Measurements from ENCODE around the gene USF1. TPM values are rescaled to one million over a fixed set of nuclear protein-coding genes. Genes with fewer than 3 reads are reported as not detected.
"Not testable (repeated sequence)": the region's sequence is repeated elsewhere in the genome, so short reads cannot be mapped to it uniquely, and the experiment has no call there.

USF1 gene
- total and polyA plus RNA-seq, 8 donors: 15.8 to 118 (median 25.2) TPM

DNA sequence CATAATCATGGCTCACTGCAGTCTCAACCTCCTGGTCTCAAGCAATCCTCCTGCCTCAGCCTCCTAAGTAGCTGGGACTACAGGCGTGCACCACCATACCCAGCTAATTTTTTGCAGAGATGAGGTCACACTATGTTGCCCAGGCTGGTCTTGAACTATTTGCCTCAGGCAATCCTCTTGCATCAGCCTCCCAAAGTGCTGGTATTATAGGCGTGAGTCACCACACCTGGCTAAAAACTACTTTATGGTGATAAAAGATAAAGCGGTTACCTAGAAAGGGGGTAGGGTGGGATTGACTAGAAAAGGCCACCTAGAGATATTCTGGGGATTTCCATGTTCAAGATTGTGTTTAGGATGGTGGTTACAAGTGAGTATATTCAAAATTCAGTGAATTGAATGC, 12.0 kb downstream of the USF1 start:
- FAIRE-seq (no peak), DNase-seq (no peak), ATAC-seq (no peak)
- TF ChIP-seq, protein P1, sequence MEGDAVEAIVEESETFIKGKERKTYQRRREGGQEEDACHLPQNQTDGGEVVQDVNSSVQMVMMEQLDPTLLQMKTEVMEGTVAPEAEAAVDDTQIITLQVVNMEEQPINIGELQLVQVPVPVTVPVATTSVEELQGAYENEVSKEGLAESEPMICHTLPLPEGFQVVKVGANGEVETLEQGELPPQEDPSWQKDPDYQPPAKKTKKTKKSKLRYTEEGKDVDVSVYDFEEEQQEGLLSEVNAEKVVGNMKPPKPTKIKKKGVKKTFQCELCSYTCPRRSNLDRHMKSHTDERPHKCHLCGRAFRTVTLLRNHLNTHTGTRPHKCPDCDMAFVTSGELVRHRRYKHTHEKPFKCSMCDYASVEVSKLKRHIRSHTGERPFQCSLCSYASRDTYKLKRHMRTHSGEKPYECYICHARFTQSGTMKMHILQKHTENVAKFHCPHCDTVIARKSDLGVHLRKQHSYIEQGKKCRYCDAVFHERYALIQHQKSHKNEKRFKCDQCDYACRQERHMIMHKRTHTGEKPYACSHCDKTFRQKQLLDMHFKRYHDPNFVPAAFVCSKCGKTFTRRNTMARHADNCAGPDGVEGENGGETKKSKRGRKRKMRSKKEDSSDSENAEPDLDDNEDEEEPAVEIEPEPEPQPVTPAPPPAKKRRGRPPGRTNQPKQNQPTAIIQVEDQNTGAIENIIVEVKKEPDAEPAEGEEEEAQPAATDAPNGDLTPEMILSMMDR (IDR thresholded peaks at IDR 0.05): no peak
- intact Hi-C loops (cut with DNase I): no loop called here
- no peaks in the 10 kb centered on the region for H3K27me3 ChIP-seq
- 89 to 95% methylated on average over 3 of the region's 3 CpGs for WGBS, 2 donors
- H3K27ac ChIP-seq: no peak overlapping the region
- no peaks in the 10 kb centered on the region for H3K9me3 ChIP-seq
- H3K36me3 ChIP-seq: no peaks in the 10 kb centered on the region
- no peaks in the 10 kb centered on the region for H3K4me1 ChIP-seq
- no peak overlapping the region for H3K4me3 ChIP-seq

DNA sequence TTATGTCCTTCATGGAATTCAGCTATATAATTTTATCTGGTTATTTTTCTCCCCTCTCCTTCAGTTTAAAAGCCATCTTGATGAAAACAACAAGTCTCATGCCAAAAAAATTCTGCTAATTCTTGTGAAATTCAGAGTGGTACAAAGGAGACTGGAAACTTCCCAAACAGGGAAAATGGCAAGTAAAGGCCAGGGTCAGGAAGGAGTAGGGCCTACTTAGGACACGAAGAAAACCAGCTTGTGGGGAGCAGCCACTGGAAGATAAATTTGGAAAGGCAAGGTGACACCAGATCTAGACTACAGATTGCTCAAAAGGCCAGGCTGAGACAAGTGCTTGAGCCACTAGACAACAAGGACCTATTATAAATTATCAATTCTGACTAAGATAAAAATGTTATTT, 13.4 kb downstream of the USF1 start:
- WGBS, 2 donors: 59 to 77% methylated on average over 1 of the region's 1 CpG
- Histone ChIP-seq H3K4me1 (no peaks in the 10 kb centered on the region), H3K9me3 (no peaks in the 10 kb centered on the region), H3K4me3 (no peak overlapping the region), H3K36me3 (no peaks in the 10 kb centered on the region), H3K27ac (no peak overlapping the region), H3K27me3 (no peaks in the 10 kb centered on the region)
- intact Hi-C loops (cut with DNase I): no loop called here
- FAIRE-seq (no peak), ATAC-seq (no peak), DNase-seq (no peak)
- TF ChIP-seq, protein P1 (IDR thresholded peaks at IDR 0.05): no peak

DNA sequence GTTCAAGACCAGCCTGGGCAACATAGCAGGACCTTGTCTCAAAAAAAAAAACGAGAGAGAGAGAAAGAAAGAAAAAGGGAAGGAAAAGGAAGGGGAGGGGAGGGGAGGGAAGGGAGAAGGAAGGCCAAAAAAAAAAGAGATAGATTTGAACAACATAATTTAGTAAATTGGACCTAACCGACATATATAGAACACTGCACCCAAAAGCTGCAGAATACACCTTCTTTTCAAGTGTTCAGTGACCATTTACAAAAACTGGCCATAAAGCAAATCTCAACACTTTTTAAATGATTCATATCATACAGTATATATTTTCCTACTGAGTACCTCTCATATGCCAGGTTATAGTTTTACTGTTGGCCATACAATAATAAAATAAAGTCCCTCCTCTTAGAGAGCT, 13.9 kb downstream of the USF1 start:
- H3K36me3 ChIP-seq: no peaks in the 10 kb centered on the region
- TF ChIP-seq, protein P1 (IDR thresholded peaks at IDR 0.05): no peak
- no peak overlapping the region for H3K4me3 ChIP-seq
- no peaks in the 10 kb centered on the region for H3K4me1 ChIP-seq
- DNase-seq (no peak), FAIRE-seq (no peak), ATAC-seq (no peak)
- no peaks in the 10 kb centered on the region for H3K27me3 ChIP-seq
- WGBS, 2 donors: 70 to 79% methylated on average over 2 of the region's 2 CpGs
- intact Hi-C loops (cut with DNase I): no loop called here
- H3K27ac ChIP-seq: no peak overlapping the region
- no peaks in the 10 kb centered on the region for H3K9me3 ChIP-seq

DNA sequence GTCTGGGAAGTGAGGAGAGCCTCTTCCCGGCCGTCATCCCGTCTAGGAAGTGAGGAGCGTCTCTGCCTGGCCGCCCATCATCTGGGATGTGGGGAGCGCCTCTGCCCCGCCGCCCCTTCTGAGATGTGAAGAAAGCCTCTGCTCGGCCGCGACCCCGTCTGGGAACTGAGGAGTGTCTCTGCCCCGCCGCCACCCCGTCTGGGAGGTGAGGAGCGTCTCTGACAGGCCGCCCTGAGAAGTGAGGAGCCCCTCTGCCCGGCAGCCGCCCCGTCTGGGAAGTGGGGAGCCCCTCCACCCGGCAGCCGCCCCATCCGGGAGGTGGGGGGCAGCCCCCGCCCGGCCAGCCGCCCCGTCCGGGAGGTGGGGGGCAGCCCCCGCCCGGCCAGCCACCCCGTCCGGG, 16.3 kb downstream of the USF1 start:
- H3K27me3 ChIP-seq; DNase-seq; intact Hi-C loops (cut with DNase I); H3K9me3 ChIP-seq; H3K36me3 ChIP-seq; H3K4me1 ChIP-seq; H3K27ac ChIP-seq; FAIRE-seq; H3K4me3 ChIP-seq; ATAC-seq: not testable (repeated sequence)
- WGBS, 2 donors: 96 to 97% methylated on average over 28 to 32 of the region's 32 CpGs

DNA sequence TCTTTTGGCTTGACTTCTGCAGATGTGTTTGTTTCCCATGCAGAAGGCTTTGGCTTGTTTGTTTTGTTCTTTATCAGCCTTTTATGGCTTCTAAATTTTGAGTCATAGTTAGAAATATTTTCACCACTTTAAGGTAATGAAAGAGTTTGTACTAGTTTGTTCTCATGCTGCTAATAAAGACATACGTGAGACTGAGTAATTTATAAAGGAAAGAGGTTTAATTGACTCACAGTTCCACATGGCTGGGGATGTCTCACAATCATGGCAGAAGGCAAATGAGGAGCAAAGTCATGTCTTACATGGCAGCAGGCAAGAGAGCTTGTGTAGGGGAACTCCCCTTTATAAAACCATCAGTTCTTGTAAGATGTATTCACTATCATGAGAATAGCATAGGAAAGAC, 18.8 kb downstream of the USF1 start:
- H3K36me3 ChIP-seq; H3K4me1 ChIP-seq; FAIRE-seq; H3K9me3 ChIP-seq; DNase-seq; H3K27me3 ChIP-seq; H3K4me3 ChIP-seq; H3K27ac ChIP-seq; intact Hi-C loops (cut with DNase I): not testable (repeated sequence)
- 33 to 49% methylated on average over 1 of the region's 1 CpG for WGBS, 2 donors
- ATAC-seq: peak in 1 of 4 donors; percentile 29

DNA sequence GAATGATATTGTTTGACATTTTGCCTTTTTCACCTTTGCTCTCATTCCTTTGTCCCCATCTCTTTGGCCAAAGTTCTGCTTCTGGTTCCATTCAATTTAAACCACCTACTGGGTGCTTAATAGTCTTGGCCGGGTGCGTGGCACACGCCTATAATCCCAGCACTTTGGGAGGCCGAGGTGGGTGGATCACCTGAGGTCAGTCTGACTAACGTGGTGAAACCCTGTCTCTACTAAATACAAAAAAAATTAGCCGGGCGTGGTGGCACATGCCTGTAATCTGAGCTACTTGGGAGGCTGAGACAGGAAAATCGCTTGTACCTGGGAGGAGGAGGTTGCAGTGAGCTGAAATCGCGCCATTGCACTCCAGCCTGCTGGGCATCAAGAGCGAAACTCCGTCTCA, 23.3 kb downstream of the USF1 start:
- H3K36me3 ChIP-seq; H3K9me3 ChIP-seq; DNase-seq; H3K4me3 ChIP-seq; ATAC-seq; intact Hi-C loops (cut with DNase I); H3K27me3 ChIP-seq; FAIRE-seq: not testable (repeated sequence)
- Histone ChIP-seq H3K27ac (peak overlapping the region in 2 of 4 donors; percentile 26 to 76), H3K4me1 (peaks cover 12 to 29% (median 26%) of the 10 kb centered on the region in 3 donors)
- WGBS, 2 donors: 88 to 92% methylated on average over 12 of the region's 12 CpGs
